Esophagus muscularis mucosa (tissue), 4 donors: ENCODE measurements around the gene FEZ2.

Experiments
- CTCF ChIP-seq, 3 experiments: fragments of 200-600 bp in 2 of 3; fragments of 450-650 bp in 1 of 3; sonication (generic) in 2 of 3; IDR thresholded peaks; one replicate each; pipeline ENCODE4 v1.5.1; 2017 to 2019; ENCODE audit warnings: antibody characterized with exemption in 3 of 3, mild to moderate bottlenecking in 2 of 3, moderate library complexity in 1 of 3
- EP300 ChIP-seq: sonication (generic); formaldehyde crosslinking; IDR thresholded peaks from one replicate; pipeline ENCODE4 v1.6.1; 2017; ENCODE audit warnings: antibody characterized with exemption
- POLR2A ChIP-seq: fragments of 450-650 bp; IDR thresholded peaks from one replicate; pipeline ENCODE4 v1.6.1; 2017; ENCODE audit warnings: antibody characterized with exemption, moderate library complexity, mild to moderate bottlenecking, low read depth
- POLR2AphosphoS5 ChIP-seq, 2 donors: sonication (generic); formaldehyde crosslinking; IDR thresholded peaks; one replicate each; pipeline ENCODE4 v1.6.1; 2017; ENCODE audit warnings: antibody characterized with exemption in 2 of 2

GRCh38 chr2:36560726-36561125 is 37.2 kb downstream of the FEZ2 start:
- TF ChIP-seq CTCF (IDR thresholded peaks at IDR 0.05) (no peak), EP300 (no peak), POLR2AphosphoS5 (IDR thresholded peaks at IDR 0.05) (no peak), POLR2A (no peak)
